NCI-H1694 treated with DMSO at 0.1 percent for 48 hours (cell line): ENCODE data around the gene TLCD1.

ENCODE experiments used
- DNase-seq: peaks from one replicate; lab custom pipeline; 2025; lab: John Stamatoyannopoulos, UW

The TLCD1 gene, protein sequence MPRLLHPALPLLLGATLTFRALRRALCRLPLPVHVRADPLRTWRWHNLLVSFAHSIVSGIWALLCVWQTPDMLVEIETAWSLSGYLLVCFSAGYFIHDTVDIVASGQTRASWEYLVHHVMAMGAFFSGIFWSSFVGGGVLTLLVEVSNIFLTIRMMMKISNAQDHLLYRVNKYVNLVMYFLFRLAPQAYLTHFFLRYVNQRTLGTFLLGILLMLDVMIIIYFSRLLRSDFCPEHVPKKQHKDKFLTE

DNA sequence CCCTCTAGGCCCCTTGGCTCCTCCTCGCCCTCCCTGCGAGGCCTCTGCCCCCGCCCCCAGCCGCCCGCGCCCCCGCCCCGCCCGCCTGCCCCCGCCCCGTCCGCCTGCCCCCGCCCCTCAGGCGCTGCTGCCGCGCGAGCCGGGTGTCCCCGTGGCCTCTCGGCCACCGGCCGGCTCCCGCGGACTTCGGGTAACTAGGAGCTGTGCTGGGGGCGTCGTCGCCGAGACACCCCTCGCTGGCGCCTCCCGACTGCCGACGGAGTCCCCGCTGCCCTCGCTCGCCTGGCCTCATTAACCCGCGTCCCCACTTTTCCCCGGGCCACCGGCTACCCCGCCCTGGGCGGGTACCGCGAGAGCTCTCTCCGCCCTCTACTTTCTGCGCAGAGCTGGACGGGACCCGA, at the start of gene TLCD1:
TLCD1 (minus strand) TSS at position 8 of the 401 bp plus-strand sequence. CDS start 136 bp downstream, outside the sequence.
- peak; percentile 57 for DNase-seq

DNA sequence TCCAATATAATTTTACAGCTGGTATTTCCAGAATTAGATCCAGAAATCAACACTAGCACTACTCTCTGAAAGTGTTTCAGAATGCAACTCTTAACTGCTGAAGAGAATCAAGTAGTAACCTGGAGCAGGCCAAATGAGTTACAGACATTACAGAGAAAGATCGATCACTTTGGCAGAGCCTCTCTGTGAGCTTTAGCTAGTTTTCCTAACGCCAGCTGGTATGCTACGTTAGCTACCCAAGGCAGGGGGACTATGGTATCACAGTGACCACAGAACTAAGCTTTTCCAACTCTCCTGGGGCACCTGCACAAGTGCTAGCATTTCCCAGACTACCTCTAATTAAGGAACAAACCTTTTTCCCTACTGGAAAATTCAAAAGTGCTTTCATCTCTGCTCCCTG, 48.2 kb upstream of the TLCD1 start:
- no peak for DNase-seq

DNA sequence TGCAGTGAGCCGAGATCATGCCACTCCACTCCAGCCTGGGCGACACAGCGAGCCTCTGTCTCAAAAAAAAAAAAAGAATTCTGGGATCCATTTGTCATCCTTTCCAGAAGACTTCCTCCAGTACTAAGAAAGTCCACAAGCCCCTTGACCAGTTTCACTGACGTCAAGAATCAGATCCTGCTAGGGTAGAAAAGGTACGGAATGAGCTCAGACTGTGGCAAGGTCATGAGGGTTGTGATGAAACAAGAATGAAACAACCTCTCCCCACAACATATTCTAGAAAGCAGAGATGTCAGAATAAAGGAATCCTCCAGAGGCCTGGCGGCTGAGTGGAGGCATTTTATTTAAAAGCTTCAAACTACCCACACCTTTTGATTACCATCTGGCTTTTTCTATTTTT, 47.7 kb upstream of the TLCD1 start:
- DNase-seq: no peak

DNA sequence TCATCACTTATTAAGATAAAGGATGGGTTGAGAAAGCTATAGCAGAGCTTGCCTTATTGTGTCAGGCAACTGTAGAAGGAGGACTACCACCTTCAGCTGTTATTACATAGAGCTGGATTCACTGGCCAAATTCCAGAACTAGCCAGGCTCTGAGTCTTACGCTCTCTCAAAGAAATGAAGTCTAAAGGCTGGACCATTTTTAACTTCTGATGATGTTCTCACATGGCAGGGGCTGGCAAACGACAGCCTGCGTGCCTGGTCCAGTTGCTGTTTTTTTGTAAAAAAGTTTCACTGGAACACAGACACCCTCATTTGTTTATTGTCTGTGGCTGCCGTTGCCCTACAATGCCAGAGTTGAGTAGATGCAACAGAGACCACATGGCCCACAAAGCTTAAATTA, 39.0 kb upstream of the TLCD1 start:
- DNase-seq: no peak

DNA sequence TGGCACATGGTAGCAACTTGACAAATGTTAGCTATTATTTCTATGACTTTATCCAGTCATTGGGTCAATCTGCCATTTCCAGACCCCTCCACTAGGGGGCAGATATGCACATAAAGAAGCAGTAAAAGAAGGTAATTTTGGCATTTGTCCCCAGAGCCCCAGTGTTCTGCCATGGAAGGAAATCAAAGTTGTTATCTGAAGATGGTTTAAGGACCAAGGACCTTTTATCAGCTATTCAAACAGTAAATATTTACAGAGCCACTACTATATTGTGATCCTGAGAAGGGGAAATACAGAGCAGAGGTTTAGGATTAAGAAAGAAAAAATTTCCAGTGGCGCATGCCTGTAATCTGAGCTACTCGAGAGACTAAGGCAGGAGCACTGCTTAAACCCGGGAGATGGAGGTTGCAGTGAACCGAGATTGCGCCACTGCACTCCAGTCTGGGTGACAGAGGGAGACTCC, 37.8 kb upstream of the TLCD1 start:
- peak; percentile 78 for DNase-seq

DNA sequence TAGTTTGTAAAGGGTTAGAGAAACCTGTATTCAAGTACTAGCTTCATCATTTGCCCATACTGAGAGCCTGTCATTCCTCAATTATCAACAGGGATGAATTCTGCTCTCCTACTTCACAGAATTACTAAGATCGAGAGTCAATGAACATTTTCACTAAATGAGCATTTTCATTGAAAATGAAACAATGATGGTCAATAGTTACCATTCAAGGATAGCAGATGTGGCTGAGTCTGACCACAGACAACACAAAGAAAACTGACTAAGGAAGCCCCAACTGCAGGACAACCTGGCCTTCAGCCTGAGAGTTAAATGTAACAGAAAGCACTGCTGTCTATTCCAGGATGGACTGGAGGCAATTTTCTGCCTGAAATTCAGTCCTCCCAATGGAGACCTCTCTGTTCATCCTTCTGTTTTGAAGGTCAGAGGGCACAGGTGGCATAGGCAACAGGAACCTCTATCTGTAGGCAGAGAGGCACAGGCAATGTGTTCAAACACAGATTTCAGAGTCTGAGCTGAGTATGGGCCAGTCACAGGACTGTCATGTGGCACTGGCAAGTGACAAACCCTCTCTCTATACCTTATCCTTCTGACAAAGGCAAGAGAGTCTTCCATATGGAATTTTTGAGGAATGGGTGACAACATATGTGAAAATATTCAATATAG, 37.2 kb upstream of the TLCD1 start:
- no peak for DNase-seq

DNA sequence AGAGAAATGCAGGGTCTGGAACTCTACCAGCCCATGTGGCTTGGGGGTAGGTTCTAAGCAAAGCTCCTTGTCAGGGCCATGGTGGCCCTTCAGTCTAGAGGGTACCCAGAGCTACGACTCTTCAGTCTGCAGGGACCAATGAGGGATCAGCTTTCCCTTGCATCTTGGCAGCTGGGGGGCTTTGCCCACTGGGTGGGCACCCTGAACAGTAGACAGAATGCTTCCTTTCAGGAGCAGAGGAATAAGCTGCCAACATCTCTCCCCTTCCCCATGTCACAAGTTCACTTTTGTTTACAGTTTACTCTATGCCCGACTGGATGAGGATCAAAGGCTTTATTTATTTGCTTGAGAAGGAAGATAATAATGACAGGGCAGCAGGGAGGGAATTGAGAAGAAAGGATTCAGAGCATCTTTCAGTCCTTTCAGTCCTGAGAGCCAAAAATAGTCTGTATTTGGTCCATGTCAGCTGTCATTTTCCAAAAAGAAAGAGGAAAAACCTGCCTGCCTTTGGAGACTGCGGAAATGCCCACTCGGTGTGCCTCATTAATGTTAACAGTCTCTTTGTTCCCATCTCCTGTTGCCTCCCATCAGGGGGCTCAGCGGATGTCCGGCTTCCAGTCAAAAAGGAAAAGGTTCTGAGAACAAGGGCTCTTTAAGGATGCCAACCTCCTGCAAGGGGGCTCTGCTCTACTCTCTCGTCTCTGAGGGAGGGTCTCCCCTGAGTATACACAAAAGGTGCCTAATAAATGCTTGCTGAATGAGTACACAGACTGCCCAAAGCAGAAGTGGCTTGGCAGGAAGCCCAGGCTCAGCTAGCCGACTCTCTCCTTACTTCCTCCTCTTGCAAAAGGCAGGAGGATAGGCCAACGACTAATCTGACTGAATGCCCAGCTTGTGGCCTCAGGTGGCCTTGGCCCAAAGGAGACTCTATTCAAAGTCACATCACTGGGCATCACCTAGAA, 34.8 kb upstream of the TLCD1 start:
- no peak for DNase-seq

DNA sequence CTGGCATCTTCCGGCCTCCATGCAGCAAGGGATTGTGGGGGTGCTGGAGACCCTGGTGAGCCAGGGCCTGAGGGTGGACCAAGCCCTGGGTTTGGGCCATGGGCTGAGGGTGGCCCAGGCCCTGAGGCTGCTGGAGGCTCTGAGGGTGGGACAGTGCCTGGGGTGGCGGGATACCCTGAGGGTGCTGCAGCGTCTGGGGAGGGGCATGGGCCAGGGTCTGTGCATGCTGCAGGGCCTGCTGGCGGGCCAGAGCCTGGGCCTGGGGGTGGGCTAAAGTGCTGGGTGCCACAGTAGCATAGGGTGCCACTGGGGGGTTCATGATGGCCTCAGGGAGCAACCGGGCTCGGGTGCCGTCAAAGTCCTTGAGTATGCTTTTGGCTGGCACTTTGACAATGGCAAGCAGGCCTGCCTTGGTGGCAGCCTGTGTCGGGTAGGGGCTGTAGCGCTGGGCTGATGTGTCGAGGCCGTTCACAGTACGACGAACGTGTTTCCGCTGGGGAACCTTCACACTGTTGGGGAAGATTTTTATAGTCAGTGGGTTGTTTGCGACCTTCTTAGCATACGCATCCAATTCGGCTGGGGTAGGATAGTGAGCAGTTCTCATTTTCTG, 33.3 kb upstream of the TLCD1 start:
- DNase-seq: no peak

DNA sequence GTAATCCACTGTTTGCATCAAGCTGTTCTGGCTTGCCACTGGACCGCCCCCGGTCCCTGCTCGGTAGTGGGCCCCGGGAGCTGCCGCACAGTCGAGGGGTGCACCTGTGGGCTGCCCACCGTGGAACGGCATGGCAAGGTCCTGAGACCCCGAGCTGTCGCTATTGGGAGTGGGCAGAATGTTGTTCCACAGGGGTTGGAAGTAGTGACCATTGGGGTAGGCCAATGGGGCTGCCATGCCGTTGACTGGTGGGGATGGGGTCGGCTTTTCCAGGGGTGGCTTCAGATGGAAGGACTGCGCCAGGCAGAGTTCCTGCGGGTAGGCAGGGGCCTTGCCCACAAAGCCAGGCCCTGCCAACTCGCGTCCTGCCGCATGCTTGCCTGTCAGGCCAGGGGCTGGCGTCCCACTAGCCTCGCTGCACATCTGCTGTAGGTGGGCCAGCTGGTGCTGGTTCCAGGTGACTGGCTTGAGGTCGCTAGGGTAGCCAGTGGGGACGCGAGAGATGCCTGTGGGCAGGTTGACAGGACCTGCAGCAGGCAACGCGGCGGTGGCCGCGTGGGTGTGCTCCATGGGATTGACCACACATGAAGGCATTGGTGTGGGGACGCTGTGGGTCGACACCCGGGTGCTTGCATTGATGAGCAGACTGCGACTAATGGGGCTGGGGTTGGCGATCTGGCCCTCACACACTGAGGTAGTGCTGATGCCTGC, 32.5 kb upstream of the TLCD1 start:
- DNase-seq: no peak

DNA sequence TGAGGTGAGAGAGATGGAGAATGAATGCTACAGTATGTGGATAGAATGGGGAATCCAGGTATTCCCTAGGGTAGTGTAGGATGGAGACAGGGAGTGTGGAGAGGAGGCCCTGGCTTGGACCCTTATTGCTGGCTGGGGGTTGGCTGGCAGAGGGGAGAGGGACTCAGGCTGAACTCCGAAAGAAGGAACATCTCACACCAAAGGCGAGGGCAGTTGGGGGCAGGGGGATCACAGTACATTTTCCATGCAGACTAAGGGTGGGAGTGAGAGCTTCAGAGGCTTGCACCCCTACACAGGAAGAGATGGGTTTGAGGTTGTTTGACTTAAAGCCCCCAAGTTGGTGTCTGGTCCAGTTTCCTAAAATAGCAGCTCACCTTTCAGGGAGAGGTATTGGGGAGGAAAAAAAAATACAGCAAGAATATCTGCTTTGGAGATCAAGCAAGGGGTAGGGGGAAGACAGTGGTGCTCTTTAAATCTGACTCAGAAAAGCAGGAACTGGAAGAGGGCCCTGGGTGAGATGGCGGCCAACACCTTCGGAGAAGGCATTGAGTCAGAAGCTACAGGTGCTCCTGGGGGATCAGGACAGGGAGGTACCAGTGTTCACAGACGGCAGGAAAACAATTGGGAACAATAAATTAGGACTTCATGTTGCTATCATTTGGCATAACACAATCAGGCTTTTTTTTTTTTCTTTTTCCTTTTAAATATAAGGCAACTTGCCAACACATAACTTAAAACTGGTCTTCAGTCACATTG, 30.2 kb upstream of the TLCD1 start:
- DNase-seq: no peak

DNA sequence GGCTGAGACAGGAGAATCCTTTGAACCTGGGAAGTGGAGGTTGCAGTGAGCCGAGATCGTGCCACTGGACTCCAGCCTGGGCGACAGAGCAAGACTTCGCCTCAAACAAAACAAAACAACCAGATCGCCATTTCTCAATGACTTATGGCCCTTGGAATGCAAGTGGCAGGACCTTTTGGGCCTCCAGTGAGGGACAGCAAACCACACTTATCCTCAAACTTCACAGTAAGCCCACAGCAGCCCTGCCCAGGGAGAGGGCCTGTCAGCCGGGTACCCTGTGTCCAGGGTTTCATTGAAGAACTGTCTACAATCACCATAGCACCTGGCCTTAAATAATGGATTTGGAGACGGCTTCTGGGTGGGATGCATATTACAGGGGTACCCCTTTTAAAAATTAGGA, 29.5 kb upstream of the TLCD1 start:
- DNase-seq: no peak

DNA sequence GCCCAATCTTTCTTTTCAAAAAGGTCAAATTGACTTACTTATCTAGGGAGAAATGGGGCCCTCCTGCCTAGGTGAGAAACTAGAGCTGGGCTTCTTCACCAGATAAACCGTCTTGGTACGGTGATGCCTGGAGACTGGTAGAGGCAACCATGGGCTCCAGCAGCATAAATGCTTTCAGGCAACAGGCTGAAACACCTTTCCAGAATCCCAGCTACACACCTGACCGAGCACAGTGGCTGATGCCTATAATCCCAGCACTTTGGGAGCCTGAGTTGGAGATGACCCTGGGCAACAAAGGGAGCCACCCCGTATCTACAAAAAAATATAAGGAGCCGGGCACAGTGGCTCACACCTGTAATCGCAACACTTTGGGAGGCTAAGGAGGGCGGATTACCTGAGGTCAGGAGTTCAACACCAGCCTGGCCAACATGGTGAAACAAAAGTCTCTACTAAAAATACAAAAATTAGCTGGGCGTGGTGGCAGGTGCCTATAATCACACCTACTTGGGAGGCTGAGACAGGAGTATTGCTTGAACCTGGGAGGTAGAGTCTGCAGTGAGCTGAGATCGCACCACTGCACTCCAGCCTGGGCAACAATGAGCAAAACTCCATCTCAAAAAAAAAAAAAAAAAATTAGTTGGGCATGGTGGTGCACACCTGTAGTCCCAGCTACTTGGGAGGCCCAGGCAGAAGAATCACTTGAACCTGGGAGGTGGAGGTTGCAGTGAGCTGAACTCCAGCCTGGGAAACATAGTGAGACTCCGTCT, 25.8 kb upstream of the TLCD1 start:
- DNase-seq: no peak

DNA sequence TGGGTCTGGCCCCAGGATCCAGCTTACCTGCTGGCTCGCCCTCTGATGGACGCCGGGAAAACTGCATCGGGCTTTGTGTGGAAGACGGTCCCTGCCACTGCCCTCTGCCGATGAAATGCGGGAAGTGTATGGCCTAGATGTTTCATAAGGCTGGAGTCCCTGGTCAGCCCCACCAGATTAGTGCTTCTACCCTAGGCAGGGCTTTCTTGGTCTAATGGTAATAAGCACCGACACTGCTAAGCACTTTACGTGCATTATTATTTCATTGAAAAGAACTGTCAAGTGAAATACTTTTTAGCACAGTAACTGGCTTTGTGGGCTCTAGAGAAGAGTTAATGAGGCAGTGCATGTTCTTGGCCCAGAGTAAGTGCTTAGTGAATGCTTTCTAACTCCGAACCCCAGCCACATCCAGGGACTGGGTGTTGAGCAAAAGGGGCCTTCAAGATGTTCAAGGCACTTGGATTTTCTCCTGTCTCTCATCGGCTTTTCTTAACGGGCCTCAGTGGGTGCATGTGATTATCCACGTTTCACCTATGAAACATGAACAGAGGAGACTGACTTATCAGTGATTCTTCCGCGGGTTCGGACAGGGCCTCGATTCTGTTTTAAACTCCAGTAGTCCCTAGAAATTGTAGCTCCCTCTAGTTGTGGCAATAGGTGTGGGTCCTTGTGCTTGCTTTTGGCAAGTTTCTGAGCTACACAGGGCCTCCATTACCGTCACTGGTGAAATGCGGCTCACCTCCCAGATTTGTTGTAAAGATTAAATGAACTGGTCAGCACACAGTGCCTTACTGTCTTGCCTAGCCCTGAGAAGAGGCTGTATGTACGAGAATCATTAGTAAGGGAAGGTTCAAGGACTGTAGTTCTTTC, 24.4 kb upstream of the TLCD1 start:
- peak; percentile 93 for DNase-seq

DNA sequence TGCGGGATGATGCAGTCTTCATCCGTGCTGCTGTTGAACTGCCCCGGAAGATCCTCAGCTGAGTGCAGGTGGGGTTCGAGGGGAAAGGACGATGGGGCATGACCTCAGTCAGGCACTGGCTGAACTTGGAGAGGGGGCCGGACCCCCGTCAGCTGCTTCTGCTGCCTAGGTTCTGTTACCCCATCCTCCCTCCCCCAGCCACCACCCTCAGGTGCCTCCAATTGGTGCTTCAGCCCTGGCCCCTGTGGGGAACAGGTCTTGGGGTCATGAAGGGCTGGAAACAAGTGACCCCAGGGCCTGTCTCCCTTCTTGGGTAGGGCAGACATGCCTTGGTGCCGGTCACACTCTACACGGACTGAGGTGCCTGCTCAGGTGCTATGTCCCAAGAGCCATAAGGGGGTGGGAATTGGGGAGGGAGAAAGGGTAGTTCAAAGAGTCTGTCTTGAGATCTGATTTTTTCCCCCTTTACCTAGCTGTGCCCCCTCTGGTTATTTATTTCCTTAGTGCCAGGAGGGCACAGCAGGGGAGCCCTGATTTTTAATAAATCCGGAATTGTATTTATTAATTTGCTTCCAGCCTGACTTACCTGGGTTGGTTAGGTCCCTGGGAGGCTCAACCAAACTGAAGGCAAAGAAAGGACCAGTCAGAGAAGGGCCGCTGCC, 23.6 kb upstream of the TLCD1 start:
- DNase-seq: no peak

DNA sequence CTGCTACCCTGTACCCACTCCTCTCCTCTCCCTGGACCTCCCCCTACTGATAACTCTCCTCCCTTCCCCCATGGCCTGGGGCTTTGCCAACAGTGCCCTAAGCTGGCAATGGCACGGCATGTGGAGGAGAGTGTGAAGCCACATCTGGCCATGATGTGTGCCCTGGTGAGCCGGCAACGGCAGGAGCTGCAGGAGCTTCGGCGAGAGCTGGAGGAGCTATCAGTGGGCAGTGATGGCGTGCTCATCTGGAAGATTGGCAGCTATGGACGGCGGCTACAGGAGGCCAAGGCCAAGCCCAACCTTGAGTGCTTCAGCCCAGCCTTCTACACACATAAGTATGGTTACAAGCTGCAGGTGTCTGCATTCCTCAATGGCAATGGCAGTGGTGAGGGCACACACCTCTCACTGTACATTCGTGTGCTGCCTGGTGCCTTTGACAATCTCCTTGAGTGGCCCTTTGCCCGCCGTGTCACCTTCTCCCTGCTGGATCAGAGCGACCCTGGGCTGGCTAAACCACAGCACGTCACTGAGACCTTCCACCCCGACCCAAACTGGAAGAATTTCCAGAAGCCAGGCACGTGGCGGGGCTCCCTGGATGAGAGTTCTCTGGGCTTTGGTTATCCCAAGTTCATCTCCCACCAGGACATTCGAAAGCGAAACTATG, 23.0 kb upstream of the TLCD1 start:
- no peak for DNase-seq

DNA sequence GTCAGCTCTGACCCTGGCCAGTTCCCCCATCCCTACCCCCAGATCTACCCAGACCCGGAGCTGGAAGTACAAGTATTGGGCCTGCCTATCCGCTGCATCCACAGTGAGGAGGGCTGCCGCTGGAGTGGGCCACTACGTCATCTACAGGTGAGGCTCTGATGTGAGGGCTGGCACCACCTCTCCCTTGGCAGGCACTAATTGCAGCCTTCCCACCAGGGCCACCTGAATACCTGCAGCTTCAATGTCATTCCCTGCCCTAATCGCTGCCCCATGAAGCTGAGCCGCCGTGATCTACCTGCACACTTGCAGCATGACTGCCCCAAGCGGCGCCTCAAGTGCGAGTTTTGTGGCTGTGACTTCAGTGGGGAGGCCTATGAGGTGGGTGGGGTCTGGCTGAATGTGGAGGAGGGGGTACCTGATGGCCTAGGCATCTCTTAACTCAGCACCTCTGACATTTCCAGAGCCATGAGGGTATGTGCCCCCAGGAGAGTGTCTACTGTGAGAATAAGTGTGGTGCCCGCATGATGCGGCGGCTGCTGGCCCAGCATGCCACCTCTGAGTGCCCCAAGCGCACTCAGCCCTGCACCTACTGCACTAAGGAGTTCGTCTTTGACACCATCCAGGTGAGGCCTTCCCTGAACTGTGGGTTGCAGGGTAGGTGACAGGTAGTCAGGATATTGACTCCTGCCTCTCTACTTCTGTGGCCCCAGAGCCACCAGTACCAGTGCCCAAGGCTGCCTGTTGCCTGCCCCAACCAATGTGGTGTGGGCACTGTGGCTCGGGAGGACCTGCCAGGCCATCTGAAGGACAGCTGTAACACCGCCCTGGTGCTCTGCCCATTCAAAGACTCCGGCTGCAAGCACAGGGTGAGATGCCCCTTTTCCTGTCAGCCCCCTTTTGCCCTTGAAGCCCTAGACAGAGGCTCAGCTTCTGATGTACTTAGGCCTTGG, 22.0 kb upstream of the TLCD1 start:
- no peak for DNase-seq
